Stimulated activated CD8-positive, alpha-beta memory T cell treated with anti-CD3 and anti-CD28 coated beads, Interleukin-7, amount 100 ng/mL, for 4 hours (primary cell): ENCODE results near the gene MOCOS.

Experiments
- DNase-seq, 2 donors: peaks; one replicate each; pipeline ENCODE4 v3.0.0-alpha.2; 2020; ENCODE audit warnings: low read depth in 2 of 2

MOCOS gene

DNA sequence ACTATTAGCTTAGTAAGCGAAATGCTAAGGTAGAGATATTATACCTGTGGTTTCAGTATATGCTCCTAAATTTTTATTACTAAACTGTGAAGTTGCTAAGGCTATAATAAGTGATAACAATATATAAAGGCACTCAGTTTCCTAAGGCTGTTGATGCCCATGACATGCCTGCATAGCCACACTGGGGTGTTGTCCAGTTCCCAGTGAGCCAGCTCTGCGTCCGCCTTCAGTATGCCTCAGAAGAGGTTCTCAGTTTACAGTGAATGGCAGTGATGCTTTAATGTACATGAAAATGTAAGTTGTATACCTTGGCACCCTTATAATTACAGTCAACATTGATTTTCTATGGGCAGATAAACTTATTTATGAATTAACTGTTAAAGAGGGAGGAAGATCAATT, 117.4 kb downstream of the MOCOS start:
- DNase-seq, result no peak

DNA sequence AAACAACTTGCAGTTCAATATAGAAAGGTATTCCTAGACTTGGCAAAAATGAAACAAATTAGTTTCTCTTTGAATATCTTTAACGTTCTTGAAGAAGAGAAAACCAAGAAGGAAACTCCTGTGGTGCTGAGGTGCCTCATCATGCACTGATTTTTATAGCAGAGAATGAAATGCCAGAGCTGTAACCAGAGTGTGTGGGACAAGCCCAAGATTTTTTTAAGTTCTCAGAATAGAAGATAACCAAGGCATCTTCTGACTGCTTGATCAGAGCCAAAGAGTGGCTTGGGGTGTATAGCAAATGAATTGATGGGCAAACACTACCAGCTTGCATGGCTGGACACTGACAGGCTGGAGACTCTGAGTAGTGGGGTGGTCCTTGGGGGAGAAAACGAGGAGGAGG, 118.1 kb downstream of the MOCOS start:
- DNase-seq, result no peak

DNA sequence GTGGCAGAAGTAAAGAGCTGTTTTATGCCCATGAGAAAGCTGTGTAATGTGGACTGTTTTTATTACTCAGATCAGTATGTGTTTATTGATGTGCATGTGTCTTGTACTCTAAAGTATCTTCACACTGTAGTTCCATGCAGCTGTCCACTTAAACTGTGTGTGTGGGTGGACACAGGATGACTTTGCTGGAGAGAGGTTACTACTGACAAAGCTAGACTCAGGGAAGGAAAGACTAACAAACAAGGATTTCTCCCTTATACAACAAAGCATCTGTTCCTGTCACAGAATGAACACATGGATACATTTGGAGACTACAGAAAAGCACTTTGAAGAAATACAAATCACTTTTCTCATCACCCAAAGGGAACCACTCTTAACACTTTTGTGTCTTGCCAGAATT, 120.2 kb downstream of the MOCOS start:
- DNase-seq, result no peak

DNA sequence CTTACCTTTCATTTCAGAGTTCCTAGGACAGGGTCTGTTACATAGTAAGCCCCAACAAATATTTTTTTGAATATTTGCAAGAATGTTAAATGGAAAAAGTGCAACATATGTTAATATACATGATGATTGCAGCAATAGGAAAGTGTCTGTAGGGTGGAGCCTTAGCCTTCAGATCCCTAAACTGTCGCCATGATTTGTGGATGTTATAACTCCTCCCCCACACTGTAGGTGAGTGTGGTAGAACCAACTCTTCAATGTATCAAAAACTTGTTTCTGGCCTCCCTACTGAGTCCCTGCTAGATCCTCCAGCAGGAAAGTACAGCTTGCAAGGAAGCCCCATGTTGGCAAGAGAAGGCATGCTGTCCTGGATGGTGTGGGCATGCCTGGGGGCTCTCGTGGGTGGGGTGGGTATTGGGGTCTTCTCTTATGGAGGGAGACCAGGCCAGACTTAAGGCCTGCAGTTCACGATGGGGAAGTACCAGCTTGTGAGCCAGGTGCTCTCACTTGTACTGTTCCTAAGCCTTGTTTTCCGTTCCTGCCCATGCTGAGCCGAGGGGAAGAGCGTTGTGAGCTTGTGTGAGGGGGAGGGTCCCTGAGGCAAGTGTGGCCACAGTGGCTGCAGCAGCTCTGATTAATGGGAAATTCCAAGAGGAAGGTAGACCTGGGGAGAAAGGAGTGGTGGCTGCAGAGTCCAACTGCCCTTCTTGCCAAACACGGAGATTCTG, 121.6 kb downstream of the MOCOS start:
- DNase-seq, result no peak

DNA sequence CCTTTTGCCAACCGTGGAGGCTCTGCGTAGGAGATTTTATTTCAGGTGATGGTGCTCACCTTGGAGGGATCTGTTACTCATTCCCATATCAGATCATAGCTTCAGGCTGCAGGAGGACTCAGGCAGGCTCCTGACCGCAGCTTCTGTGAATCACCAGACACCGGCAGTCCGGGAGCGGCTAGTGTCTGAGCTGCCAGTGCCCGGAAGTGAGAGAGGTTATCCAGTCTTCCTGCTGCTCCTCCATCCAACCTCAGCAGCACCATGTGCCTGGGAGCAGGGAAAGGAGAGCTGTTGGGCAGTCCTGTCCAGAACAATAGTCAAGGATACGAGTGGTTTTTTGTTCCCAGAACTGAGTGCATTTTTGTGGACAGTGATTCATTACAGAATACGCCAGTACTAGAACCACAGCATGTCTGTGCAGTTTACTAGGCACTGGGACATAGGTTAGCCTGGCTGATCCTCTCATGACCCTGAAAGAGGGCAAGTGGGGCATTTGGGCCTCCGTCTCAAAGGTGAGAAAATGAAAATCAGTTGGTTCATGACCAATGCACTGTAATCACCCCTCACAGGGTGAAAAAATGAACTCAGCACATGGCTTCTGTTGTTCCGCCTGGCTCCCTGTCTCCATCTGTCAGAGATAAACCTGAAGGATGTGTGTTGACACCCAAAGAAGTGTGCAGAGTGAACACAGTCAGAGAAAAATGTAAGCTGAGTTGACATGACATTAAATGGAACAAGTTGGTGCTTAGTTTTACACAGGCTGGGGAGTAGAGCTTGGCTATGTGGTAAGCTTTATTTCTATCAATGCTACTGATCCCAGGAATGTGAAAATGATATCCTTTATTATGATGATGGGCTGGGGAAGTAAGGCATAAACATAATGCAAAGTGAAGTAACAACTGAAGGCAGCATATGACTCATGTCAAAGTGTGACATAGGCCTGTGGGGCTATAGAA, 122.4 kb downstream of the MOCOS start:
- DNase-seq, result no peak

DNA sequence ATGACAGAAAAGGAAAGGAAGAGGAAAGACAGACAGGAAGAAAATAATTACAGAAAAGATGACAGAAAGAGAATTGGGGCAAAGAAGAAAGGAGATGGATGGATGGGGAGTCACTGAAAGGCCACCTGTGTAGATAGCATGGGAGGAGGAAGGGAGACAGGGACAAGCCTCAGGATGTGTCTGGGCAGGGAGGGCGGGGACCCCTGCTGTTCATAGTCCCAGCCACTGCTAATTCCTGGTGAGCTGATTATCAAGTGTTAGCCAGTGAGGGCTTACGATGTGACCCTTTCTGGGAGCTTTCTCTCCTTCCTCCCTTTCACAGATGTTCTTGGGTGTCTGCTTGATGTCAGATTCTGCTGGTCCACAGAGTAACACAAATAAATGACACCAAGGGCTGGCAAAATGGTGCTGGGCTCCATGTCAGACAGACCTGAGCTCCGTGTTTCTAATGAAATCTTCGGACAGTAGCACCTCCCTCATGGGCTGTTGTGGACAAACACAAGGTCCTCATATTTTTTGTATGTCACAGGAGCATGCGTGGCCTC, 123.8 kb downstream of the MOCOS start:
- DNase-seq, result no peak

DNA sequence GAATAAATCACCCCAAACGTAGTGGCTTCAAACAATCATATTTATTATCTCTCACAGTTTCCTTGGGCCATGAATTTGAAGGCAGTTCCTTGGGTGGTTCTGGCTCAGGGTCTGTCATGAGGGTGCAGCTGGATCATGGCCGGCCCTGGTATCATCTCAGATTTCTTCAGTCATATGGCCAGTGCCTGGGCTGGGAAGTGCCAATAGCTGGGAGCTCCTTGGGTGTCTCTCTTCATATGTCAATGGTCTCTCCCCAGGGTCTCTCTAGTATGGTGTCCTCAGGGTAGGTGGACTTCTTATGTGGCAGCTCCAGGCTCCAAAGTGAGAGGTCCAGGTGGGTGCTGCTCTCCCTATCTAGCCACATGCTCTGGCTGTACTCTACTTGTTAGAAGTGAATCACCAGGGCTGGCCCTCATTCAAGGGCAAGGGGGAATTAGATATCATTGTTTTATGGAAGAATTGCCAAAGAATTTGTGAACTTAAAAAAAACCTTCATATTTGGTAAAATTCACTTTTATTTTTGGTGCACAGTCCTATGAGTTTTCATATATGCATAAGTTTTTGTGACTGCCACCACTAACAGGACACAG, 125.6 kb downstream of the MOCOS start:
- no peak for DNase-seq

DNA sequence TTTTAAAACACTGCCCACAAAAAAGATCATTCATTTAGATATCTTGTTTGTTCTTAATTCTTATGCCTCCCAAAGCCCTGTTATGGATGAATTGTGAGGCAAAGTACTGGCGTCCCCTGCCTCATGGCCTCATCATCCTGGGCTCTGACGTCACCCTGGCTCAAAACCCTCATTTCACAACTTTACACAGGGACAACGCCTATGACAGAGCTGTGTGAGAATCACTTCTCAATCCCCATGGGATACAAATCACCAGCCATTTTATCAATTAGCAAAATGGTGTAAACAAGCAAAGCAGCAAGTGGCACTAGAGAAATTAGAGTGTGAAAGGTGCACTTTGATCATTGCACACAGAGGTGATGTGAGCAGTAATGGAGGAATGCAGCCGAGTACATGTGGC, 126.8 kb downstream of the MOCOS start:
- no peak for DNase-seq

DNA sequence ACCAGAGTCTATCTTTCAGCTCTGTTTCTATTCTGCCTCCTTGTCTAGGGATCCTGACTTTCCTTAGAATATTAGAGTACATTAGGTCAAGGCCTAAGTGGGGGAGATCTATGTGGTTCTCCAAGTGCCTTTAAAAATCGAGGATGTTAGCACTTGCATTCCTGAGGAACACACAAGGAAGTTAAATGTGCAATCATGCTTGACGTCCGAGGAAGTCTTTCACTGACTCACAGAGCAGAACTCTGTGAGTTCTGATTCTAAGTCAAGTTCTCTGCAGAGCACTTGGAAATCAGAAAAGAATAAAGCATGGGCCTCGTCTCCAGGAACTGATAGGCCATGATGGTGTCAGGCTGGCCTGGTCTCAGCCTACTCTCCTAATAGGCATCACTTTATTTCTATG, 127.5 kb downstream of the MOCOS start:
- no peak for DNase-seq

DNA sequence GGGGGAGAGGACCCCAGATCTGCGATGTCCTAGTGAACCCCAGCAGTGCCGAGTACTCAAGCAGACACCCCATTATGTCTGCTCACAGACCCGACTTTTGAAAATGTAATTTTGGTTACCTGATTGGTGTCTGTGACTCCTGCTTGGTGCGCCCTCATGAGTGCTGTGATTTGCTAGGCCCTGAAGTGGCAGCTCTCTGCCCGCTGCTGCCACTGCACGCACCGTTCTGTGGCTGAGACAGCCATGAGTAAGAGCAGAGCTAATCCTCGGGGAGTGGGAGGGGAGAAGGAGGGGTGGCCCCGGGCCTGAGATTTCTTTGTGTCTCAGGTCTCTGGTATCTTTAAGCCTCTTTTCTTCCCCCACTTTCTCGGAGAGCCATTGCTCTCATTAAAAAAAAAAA, 128.4 kb downstream of the MOCOS start:
- no peak for DNase-seq

DNA sequence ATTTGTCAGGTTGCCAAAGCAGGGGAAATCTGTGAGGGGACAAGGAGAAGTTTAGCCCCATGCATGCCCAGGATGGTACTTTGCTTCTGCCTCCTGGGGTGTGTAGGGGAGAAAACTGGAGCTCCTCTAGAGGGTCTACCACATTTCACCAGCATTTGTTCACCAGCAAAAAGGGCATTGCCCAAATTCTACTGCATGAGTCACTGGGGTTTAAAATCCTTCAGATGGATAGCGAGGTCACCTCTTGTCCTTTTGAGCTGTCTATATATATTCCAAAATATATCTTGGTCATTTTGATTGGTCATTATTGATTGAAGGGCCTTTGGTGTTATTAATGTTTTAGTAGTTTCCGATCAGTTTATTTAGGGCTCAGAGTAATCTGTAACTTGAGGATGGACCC, 128.9 kb downstream of the MOCOS start:
- DNase-seq, result no peak
